ENCODE measurements around the gene SWSAP1. TPM values are rescaled to one million over a fixed set of nuclear protein-coding genes. Genes with fewer than 3 reads are reported as not detected.
A peak's percentile ranks its signal among the peaks of the same experiment; 100 is the strongest.

The SWSAP1 gene
- total and polyA plus RNA-seq, 9 of the 15 experiments (the other 6 are each of a cell fraction or from before 2014, with no cell fraction given) = 0.18 to 2.8 (median 1.7) TPM

DNA sequence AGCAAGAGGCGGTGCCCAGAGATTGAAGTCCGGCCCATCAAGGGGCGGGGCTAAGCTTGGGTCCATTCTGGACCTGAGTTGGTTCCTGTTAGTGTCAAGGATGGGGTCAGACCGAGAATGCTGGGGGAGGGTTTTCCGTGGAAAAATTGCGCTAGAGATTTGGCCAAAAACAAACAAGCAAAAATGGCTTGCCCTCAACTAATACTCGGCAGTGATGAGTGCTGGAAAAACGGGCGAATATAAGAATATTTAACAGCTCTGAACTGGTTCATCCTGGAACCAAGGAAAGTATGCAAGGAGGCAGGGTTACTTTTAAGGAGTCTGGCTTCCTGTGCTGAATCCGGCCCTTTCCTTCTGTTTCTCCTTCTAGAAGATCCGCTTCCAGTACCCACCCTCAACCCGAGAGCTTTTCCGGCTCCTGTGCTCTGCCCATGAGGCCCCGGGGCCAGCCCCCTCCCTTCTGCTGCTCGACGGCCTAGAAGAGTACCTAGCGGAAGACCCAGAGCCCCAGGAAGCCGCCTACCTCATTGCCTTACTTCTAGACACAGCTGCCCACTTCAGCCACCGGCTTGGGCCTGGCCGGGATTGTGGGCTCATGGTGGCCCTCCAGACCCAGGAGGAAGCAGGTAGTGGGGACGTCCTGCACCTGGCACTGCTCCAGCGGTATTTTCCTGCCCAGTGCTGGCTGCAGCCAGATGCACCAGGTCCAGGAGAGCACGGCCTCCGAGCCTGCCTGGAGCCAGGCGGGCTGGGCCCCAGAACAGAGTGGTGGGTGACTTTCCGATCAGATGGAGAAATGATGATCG is 880 bp downstream of the SWSAP1 start (continued):
- TF ChIP-seq POLR3A (IDR thresholded peaks at IDR 0.05; ENCODE audit: borderline replicate concordance, extremely low read depth, insufficient read depth, insufficient read length) (no peak), GABPB2 (CRISPR knock-in tag; conservative IDR thresholded peaks at IDR 0.05) (no peak), FOS (IDR thresholded peaks at IDR 0.05; ENCODE audit: extremely low read depth, insufficient read length) (no peak), POLR3G (IDR thresholded peaks at IDR 0.05; ENCODE audit: extremely low read depth, insufficient read length, insufficient replicate concordance) (no peak), NFYB (IDR thresholded peaks at IDR 0.05; ENCODE audit: extremely low read depth, insufficient read length) (no peak), NFE2L1 (tag; IDR thresholded peaks at IDR 0.05; ENCODE audit: borderline replicate concordance, low read depth) (no peak), HNRNPK (IDR thresholded peaks at IDR 0.05; ENCODE audit: low read depth, low read length, poor library complexity, severe bottlenecking) (no peak), TCFL5 (CRISPR knock-in tag; conservative IDR thresholded peaks at IDR 0.05) (no peak), ZEB2 (IDR thresholded peaks at IDR 0.05) (no peak), ELF1 (tag; IDR thresholded peaks at IDR 0.05) (peak; percentile 23; the same call in 1 of the 2 replicates), ZSCAN29 (IDR thresholded peaks at IDR 0.05) (no peak), PHB (CRISPR knock-in tag; IDR thresholded peaks at IDR 0.05) (no peak), JUN (IDR thresholded peaks at IDR 0.05; ENCODE audit: borderline replicate concordance, low read depth, low read length) (no peak), JUN (CRISPR knock-in tag; IDR thresholded peaks at IDR 0.05; ENCODE audit: borderline replicate concordance) (no peak), HIVEP1 (CRISPR knock-in tag; IDR thresholded peaks at IDR 0.05) (no peak), SIN3A (IDR thresholded peaks at IDR 0.05; ENCODE audit: borderline replicate concordance in 2 of 2, control insufficient read depth in 1 of 2, low read depth in 2 of 2, low read length in 2 of 2) (no peak), FOXK2 (conservative IDR thresholded peaks at IDR 0.05 in 1 of 2, IDR thresholded peaks at IDR 0.05 in 1 of 2; ENCODE audit: low read depth in 2 of 2) (no peak), SPI1 (IDR thresholded peaks at IDR 0.05; ENCODE audit: borderline replicate concordance, low read depth, low read length) (no peak), RBM22 (IDR thresholded peaks at IDR 0.05; ENCODE audit: low read depth, low read length, poor library complexity, severe bottlenecking) (no peak), ZNF232 (CRISPR knock-in tag; IDR thresholded peaks at IDR 0.05) (no peak), NRF1 (conservative IDR thresholded peaks at IDR 0.05 in 1 of 2, IDR thresholded peaks at IDR 0.05 in 1 of 2) (peak; percentile 4 to 65), CHD2 (IDR thresholded peaks at IDR 0.05; ENCODE audit: low read depth, low read length) (no peak), XRCC5 (IDR thresholded peaks at IDR 0.05; ENCODE audit: low read depth, low read length) (no peak)
- TF ChIP-seq, protein P1, sequence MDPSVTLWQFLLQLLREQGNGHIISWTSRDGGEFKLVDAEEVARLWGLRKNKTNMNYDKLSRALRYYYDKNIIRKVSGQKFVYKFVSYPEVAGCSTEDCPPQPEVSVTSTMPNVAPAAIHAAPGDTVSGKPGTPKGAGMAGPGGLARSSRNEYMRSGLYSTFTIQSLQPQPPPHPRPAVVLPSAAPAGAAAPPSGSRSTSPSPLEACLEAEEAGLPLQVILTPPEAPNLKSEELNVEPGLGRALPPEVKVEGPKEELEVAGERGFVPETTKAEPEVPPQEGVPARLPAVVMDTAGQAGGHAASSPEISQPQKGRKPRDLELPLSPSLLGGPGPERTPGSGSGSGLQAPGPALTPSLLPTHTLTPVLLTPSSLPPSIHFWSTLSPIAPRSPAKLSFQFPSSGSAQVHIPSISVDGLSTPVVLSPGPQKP (CRISPR knock-in tag; IDR thresholded peaks at IDR 0.05) = no peak
- TF ChIP-seq, protein P2, sequence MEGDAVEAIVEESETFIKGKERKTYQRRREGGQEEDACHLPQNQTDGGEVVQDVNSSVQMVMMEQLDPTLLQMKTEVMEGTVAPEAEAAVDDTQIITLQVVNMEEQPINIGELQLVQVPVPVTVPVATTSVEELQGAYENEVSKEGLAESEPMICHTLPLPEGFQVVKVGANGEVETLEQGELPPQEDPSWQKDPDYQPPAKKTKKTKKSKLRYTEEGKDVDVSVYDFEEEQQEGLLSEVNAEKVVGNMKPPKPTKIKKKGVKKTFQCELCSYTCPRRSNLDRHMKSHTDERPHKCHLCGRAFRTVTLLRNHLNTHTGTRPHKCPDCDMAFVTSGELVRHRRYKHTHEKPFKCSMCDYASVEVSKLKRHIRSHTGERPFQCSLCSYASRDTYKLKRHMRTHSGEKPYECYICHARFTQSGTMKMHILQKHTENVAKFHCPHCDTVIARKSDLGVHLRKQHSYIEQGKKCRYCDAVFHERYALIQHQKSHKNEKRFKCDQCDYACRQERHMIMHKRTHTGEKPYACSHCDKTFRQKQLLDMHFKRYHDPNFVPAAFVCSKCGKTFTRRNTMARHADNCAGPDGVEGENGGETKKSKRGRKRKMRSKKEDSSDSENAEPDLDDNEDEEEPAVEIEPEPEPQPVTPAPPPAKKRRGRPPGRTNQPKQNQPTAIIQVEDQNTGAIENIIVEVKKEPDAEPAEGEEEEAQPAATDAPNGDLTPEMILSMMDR (IDR thresholded peaks at IDR 0.05 in 2 of 3, conservative IDR thresholded peaks at IDR 0.05 in 1 of 3; ENCODE audit: insufficient read depth in 2 of 3, low read depth in 1 of 3, low read length in 3 of 3) = no peak
